ENCODE results near the gene LAMB1. TPM values are rescaled to one million over a fixed set of nuclear protein-coding genes. Genes with fewer than 3 reads are reported as not detected.

LAMB1 gene
- polyA plus RNA-seq, 4 donors, result 638 to 817 (median 677) TPM

DNA sequence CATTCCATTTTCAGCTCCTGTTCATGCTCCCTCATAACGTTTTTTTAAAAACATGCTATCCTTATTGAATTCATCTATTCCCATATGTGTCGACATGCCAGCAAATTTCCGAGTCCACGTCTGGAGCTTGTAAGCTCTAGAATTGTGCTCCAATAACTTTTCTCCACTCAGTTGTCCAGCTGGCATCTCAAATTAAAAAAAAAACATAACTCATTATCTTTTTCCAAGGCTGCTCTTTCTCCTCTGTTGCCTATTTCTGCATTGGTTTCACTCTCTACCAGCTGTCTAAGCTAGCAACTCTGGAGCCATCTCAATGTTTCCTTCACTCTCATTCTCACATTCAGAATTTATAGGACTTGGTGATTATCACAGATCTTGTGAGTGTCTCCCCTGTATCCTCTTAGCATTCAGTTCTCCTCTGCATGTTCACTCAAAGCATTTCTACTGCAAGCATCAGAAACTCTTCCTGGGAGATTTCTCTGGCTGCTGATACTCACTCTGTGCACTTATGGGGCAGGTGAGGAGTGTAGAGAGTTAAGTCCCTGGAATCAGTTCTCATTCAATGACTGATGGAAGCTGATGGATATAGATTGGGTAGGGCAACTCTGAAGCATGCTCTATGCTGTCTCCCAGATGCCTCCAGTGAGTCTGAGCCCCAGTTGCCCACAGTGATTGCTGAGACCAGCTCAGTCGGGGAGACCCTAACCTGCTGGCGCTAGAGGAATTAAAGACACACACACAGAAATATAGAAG, 118.7 kb downstream of the LAMB1 start:
- DNase-seq (ENCODE audit: low read depth in 4 of 4, low spot score in 3 of 4), result no peak

DNA sequence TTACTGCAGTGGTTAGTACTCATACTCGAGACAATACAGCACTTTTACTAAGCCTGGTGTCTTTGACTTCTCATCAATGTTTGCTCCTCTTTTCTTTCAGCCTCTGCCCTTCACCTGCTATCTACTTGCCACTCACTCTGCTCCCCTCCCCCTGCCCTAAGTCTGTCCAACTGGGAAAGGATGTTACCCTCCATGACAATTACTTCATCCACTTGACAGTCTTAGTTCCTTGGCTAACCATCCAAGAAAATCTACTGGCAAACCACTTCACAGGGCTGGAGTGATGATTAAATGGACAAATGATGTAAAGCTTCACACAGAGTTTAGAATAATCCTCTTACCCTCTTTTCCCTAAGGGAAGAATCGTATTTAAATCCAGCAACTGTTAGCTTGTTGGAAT, 120.2 kb downstream of the LAMB1 start:
- DNase-seq (ENCODE audit: low read depth in 4 of 4, low spot score in 3 of 4), result no peak

DNA sequence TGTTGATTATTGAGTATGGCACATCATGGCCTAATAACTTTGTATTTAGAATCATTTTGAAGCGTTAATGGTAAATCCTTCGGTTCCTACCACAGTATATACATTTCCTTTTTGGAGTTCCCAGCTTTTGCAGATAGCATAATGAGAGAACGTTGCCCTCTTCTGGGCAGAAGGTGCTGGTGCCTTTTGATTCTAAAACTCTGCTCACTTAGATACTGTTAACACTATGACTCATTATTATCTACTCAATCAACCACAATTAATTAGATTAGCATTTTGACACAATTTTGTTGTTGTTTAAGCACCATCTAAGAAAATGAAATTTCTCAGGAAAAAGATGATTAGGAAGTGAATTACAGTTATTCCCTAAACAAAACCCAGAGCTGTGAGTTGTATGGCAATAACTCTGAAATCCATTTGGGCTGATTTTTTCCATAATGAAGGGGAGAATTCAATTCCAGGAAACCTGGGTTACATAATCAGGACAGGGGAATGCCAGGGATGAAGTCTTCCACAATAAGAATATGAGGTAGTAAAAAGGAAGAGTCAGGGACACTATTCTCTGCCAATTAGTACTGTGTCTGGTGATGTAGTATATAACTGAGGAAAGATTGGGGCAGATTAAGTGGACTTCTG, 123.4 kb downstream of the LAMB1 start:
- DNase-seq (ENCODE audit: low read depth in 4 of 4, low spot score in 3 of 4), result peak in 1 of 4 donors; percentile 11

GRCh38 chr7:107878636-107879035, 124.3 kb downstream of the LAMB1 start:
- DNase-seq (ENCODE audit: low read depth in 4 of 4, low spot score in 3 of 4), result no peak

- DNase-seq (ENCODE audit: low read depth in 4 of 4, low spot score in 3 of 4), result no peak
These were observed 125.1 kb downstream of the LAMB1 start for GRCh38 chr7:107877731-107878382.

- DNase-seq (ENCODE audit: low read depth in 4 of 4, low spot score in 3 of 4), result no peak
These were observed 126.0 kb downstream of the LAMB1 start for GRCh38 chr7:107876916-107877315.

DNA sequence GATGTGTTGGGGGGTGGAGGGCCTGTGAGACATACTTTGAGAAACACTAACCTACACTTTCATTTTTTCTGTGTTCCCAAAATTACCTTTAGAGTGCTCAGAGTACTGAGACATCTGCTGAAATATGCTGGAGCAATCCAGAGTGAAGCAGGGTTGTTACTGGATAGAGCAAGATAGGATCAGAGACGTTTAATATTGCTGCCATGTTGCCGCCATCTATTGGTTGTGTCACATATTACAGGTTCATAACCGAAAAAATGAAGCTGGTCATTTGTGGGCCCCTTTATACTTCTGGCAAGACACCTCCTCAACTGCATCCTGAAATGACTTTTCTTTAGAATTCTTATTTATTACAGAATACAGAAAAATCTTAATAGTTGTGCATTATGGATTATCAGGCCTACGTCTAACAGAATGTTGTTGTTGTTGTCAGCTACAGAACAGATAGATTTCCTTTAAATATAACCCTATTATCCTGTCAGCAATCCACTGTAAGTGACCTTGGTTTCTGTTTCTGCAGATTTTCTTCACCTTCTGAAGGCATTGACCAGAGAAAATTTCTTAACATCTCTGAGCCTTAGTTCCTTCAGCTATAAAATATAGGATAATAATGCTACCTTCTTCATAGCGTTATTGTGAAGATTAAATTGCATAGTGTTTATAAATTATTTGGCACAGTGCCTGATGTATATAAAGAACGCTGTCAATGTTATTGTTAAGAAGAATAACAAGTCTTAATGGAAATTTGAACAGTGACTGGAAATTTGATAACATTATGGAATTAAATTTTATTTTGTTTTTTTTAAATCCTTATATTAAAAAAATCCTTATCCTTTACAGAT, 128.1 kb downstream of the LAMB1 start:
- peak in 2 of 4 donors; percentile 14 to 40 for DNase-seq (ENCODE audit: low read depth in 4 of 4, low spot score in 3 of 4)

DNA sequence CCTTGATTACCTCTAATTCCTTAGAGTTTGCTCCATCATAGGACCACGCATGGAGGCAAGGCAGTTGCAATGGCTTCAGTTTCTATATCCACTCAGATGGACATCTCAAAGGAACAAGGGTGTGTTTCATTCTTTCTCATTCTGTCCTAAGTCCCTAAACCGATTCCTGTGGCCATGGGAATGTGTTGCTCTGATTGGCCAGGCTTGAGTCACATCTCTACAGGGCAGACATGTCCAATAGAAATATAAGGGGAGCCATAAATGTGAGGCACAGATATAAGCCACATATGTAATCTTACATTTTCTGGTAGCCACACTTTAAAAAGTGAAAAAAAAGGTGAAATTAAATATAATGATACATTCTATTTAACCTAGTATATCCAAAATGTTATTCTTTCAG, 128.8 kb downstream of the LAMB1 start:
- DNase-seq (ENCODE audit: low read depth in 4 of 4, low spot score in 3 of 4), result no peak

Other genes starting within 250 kb of the LAMB1 start
- under 1 TPM in 3 of 4 donors, not detected in 1; 0.10 to 0.24 (median 0.17) TPM for gene SLC26A3, start 199.9 kb downstream of the LAMB1 start, polyA plus RNA-seq (ENCODE audit: insufficient read length in 4 of 4)
- gene DLD, start 112.0 kb downstream of the LAMB1 start, polyA plus RNA-seq (ENCODE audit: insufficient read length in 4 of 4), result 100 to 1,000 TPM in 3 of 4 donors, 10 to 100 TPM in 1; 68.2 to 146 (median 118) TPM
- 1 to 10 TPM; 2.4 to 5.0 (median 3.0) TPM for gene LAMB4, start 127.2 kb upstream of the LAMB1 start, polyA plus RNA-seq (ENCODE audit: insufficient read length in 4 of 4)

Measured in left renal pelvis (tissue), 4 donors.